Ectodermal cell (in vitro differentiated cells): ENCODE measurements around the gene GXYLT2.

Experiments used
- H3K27ac ChIP-seq: 2 replicates; pipeline ENCODE4 v1.7.0; 2013; ENCODE audit warnings: mild to moderate bottlenecking, low read depth, low read length; ENCODE audit not compliant: insufficient read depth, poor library complexity, severe bottlenecking
- H3K27me3 ChIP-seq: 2 replicates; pipeline ENCODE4 v1.7.0; 2013; ENCODE audit warnings: mild to moderate bottlenecking, low read length; ENCODE audit not compliant: insufficient read depth, control insufficient read depth, poor library complexity, severe bottlenecking
- H3K36me3 ChIP-seq: one replicate; pipeline ENCODE4 v1.7.0; 2013; ENCODE audit warnings: low read length; ENCODE audit not compliant: control insufficient read depth, insufficient read depth
- H3K4me1 ChIP-seq: one replicate; pipeline ENCODE4 v1.7.0; 2013; ENCODE audit warnings: low read length; ENCODE audit not compliant: control insufficient read depth, insufficient read depth
- H3K4me3 ChIP-seq: 2 replicates; pipeline ENCODE4 v1.7.0; 2013; ENCODE audit warnings: low read depth, low read length, control low read depth; ENCODE audit not compliant: insufficient read depth
- H3K9me3 ChIP-seq: 2 replicates; pipeline ENCODE4 v1.7.0; 2013; ENCODE audit warnings: mild to moderate bottlenecking, low read length, moderate library complexity; ENCODE audit not compliant: control insufficient read depth
- WGBS, 2 experiments: methylation state at CpG; one replicate each; pipeline ENCODE4 v1.1.7; 2013; ENCODE audit warnings: missing lambda C conversion rate in 2 of 2; 5-methylcytosine and 5-hydroxymethylcytosine counted together

GXYLT2 gene

DNA sequence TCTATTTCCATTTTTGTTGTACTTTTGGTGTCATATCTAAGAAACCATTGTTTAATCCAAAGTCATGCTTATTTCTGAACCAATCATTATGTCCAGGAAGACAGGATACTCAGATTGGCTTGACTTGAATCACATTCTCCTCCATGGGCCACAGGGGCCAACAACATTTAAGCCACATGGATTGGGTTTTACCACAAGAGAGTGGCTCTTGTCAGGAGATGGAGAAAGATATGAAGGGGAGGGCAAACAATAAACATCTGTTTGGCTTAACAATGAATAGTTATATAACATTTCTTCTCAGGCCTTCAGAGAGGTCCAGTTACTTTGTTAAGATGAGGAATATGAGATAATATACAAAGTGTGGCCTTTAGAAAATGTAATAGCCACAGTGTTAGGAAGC lies 44.6 kb downstream of the GXYLT2 start:
- H3K4me1 ChIP-seq = no peaks in the 10 kb centered on the region
- H3K9me3 ChIP-seq = no peaks in the 10 kb centered on the region
- no peaks in the 10 kb centered on the region for H3K36me3 ChIP-seq
- H3K27ac ChIP-seq = no peak overlapping the region
- H3K4me3 ChIP-seq = no peak overlapping the region
- no peaks in the 10 kb centered on the region for H3K27me3 ChIP-seq

- Histone ChIP-seq H3K4me1 (no peaks in the 10 kb centered on the region), H3K27me3 (no peaks in the 10 kb centered on the region), H3K4me3 (no peak overlapping the region), H3K36me3 (no peaks in the 10 kb centered on the region), H3K9me3 (no peaks in the 10 kb centered on the region), H3K27ac (no peak overlapping the region)
- WGBS, 2 experiments = 72 to 80% methylated on average over 4 to 5 of the region's 5 CpGs
Measured at GRCh38 chr3:72938471-72939265, 50.8 kb downstream of the GXYLT2 start.

DNA sequence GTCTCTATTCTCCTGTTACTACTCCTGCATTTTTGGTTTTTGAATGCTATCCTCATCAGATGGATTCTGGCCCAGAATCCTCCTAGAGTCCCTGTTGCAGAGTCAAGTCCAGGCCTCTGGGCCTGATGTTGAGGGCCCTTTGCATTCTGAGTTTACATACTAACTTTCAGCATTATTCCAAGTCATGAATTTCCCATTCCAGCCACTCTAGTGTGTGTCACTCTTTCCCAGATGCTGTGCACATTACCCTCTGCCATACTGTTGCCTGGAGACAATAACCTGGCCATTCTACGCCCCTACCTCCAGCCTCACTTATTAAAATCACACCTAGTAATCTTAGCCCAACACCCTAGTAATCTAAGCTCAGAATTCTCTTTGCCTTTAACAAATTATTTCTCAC lies 53.4 kb downstream of the GXYLT2 start:
- Histone ChIP-seq H3K36me3 (no peaks in the 10 kb centered on the region), H3K9me3 (no peaks in the 10 kb centered on the region), H3K27ac (no peak overlapping the region), H3K4me1 (no peaks in the 10 kb centered on the region), H3K27me3 (no peaks in the 10 kb centered on the region), H3K4me3 (no peak overlapping the region)
- 84 to 97% methylated on average over 1 of the region's 1 CpG for WGBS, 2 experiments

- H3K27me3 ChIP-seq = no peaks in the 10 kb centered on the region
- no peaks in the 10 kb centered on the region for H3K4me1 ChIP-seq
- H3K36me3 ChIP-seq = no peaks in the 10 kb centered on the region
- 95 to 98% methylated on average over 5 of the region's 5 CpGs for WGBS, 2 experiments
- H3K27ac ChIP-seq = no peak overlapping the region
- no peaks in the 10 kb centered on the region for H3K9me3 ChIP-seq
- H3K4me3 ChIP-seq = no peak overlapping the region
Measured at GRCh38 chr3:72942427-72942826, 54.6 kb downstream of the GXYLT2 start.

DNA sequence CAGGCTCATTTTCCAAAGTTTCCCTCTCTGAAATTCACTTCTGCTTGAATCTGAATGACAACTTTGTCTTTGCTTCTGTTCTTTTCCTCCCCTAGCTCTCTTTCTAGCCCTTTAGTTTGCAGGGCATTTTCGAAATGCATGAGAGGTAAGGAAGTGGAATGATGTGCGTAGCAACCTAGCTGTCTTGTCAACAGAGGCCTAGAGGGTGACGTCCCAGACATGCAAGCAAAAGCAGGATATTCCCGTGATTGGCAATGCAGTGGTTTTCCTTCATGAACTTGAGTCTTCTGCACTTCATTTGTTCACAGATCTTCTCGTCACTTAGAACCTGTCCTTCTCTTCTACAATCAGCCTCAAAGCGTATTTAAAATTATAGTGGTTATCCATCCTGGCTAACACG lies 56.9 kb downstream of the GXYLT2 start:
- WGBS, 2 experiments = 93 to 94% methylated on average over 6 to 7 of the region's 7 CpGs
- Histone ChIP-seq H3K27ac (no peak overlapping the region), H3K9me3 (no peaks in the 10 kb centered on the region), H3K4me3 (no peak overlapping the region), H3K4me1 (no peaks in the 10 kb centered on the region), H3K27me3 (no peaks in the 10 kb centered on the region), H3K36me3 (no peaks in the 10 kb centered on the region)

GRCh38 chr3:72947715-72948490 lies 60.1 kb downstream of the GXYLT2 start:
- Histone ChIP-seq H3K27ac (no peak overlapping the region), H3K4me3 (no peak overlapping the region), H3K27me3 (no peaks in the 10 kb centered on the region), H3K36me3 (no peaks in the 10 kb centered on the region), H3K4me1 (no peaks in the 10 kb centered on the region), H3K9me3 (no peaks in the 10 kb centered on the region)
- WGBS, 2 experiments = 92 to 99% methylated on average over 6 to 8 of the region's 8 CpGs

DNA sequence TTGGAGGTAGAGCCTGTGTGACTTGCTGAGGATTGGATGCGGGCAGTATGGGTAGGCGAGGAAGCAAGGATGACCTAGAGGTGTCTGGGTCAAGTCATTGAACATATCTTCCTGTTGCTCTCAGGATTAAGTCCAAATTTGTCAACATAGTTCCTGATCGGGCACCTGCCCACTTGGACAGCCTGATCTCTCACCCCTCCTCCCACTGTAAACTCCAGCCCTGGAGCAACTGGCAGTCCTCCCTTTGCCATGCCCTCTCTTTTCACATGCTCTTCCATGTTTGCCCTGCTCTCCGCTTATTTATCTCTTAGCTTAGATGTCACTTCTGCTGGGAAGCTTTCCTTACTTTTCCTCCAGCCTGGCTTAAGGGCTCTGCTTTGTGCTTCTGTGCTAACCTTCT lies 61.2 kb downstream of the GXYLT2 start:
- no peaks in the 10 kb centered on the region for H3K36me3 ChIP-seq
- no peaks in the 10 kb centered on the region for H3K4me1 ChIP-seq
- no peaks in the 10 kb centered on the region for H3K9me3 ChIP-seq
- no peak overlapping the region for H3K4me3 ChIP-seq
- 91 to 94% methylated on average over 4 of the region's 4 CpGs for WGBS, 2 experiments
- H3K27ac ChIP-seq = no peak overlapping the region
- H3K27me3 ChIP-seq = no peaks in the 10 kb centered on the region

- WGBS, 2 experiments = 95 to 98% methylated on average over 8 of the region's 8 CpGs
- Histone ChIP-seq H3K27me3 (no peaks in the 10 kb centered on the region), H3K36me3 (no peaks in the 10 kb centered on the region), H3K9me3 (no peaks in the 10 kb centered on the region), H3K27ac (no peak overlapping the region), H3K4me3 (no peak overlapping the region), H3K4me1 (no peaks in the 10 kb centered on the region)
Measured at GRCh38 chr3:72950372-72950771, 62.5 kb downstream of the GXYLT2 start.

- no peaks in the 10 kb centered on the region for H3K36me3 ChIP-seq
- H3K27me3 ChIP-seq = no peaks in the 10 kb centered on the region
- H3K4me1 ChIP-seq = no peaks in the 10 kb centered on the region
- no peaks in the 10 kb centered on the region for H3K9me3 ChIP-seq
- 82 to 83% methylated on average over 4 of the region's 4 CpGs for WGBS, 2 experiments
- no peak overlapping the region for H3K4me3 ChIP-seq
- no peak overlapping the region for H3K27ac ChIP-seq
Measured at GRCh38 chr3:72950801-72951200, 63.0 kb downstream of the GXYLT2 start.

- no peaks in the 10 kb centered on the region for H3K27me3 ChIP-seq
- no peaks in the 10 kb centered on the region for H3K4me1 ChIP-seq
- no peak overlapping the region for H3K4me3 ChIP-seq
- WGBS, 2 experiments = 87 to 89% methylated on average over 6 of the region's 6 CpGs
- no peaks in the 10 kb centered on the region for H3K9me3 ChIP-seq
- no peak overlapping the region for H3K27ac ChIP-seq
- H3K36me3 ChIP-seq = no peaks in the 10 kb centered on the region
Measured at GRCh38 chr3:72951259-72951722, 63.4 kb downstream of the GXYLT2 start.
